D721Med (cell line): Measurements from ENCODE around the gene ERC2.

Experiments used
- DNase-seq: peaks from one replicate; pipeline ENCODE4 v3.0.0; 2011; ENCODE audit warnings: low spot score; ENCODE audit not compliant: insufficient read length
- FAIRE-seq: peaks from 2 replicates; lab custom pipeline; 2011; peaks lifted over from hg19 to GRCh38; lab: Jason Lieb, UNC
- CTCF ChIP-seq: IDR thresholded peaks from 2 replicates; pipeline ENCODE4 v1.5.1; 2012; ENCODE audit warnings: mild to moderate bottlenecking, control low read depth; ENCODE audit not compliant: insufficient read depth; ENCODE audit errors: missing control alignments

Gene ERC2

GRCh38 chr3:55891106-55891505 is 577.2 kb downstream of the ERC2 start:
- no peak for TF ChIP-seq CTCF
- DNase-seq (no peak), FAIRE-seq (no peak)

GRCh38 chr3:55888282-55888885 is 579.9 kb downstream of the ERC2 start:
- DNase-seq = no peak
- FAIRE-seq = no peak
- no peak for TF ChIP-seq CTCF

- DNase-seq = no peak
- no peak for TF ChIP-seq CTCF
- FAIRE-seq = no peak
Observed at GRCh38 chr3:55885721-55886120, 582.5 kb downstream of the ERC2 start.

- TF ChIP-seq CTCF = no peak
- no peak for DNase-seq
- FAIRE-seq = no peak
Observed at GRCh38 chr3:55884491-55885285, 583.6 kb downstream of the ERC2 start.

- no peak for TF ChIP-seq CTCF
- no peak for DNase-seq
- FAIRE-seq = no peak
Observed at GRCh38 chr3:55884066-55884465, 584.2 kb downstream of the ERC2 start.

GRCh38 chr3:55882006-55882405 is 586.3 kb downstream of the ERC2 start:
- FAIRE-seq = no peak
- DNase-seq = no peak
- no peak for TF ChIP-seq CTCF

GRCh38 chr3:55880357-55880756 is 587.9 kb downstream of the ERC2 start:
- FAIRE-seq (no peak), DNase-seq (no peak)

More at GRCh38 chr3:55880357-55880756, 587.9 kb downstream of the ERC2 start:
- no peak for TF ChIP-seq CTCF
